ENCODE measurements around the gene SUPT7L. TPM values are rescaled to one million over a fixed set of nuclear protein-coding genes. Genes with fewer than 3 reads are reported as not detected.

Gene SUPT7L, protein sequence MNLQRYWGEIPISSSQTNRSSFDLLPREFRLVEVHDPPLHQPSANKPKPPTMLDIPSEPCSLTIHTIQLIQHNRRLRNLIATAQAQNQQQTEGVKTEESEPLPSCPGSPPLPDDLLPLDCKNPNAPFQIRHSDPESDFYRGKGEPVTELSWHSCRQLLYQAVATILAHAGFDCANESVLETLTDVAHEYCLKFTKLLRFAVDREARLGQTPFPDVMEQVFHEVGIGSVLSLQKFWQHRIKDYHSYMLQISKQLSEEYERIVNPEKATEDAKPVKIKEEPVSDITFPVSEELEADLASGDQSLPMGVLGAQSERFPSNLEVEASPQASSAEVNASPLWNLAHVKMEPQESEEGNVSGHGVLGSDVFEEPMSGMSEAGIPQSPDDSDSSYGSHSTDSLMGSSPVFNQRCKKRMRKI
- total RNA-seq = 10 to 100 TPM; 20.4 to 29.2 (median 24.5) TPM
- polyA plus RNA-seq = 10 to 100 TPM; 22.1 to 37.7 TPM
- long read RNA-seq, donor 1, full-length matches to known transcripts = 38 of 57 reads
- long read RNA-seq, donor 1, partial matches to known transcripts = 4 of 57 reads
- long read RNA-seq, donor 1, other reads (novel, unspliced or antisense) = 15 of 57 reads
- long read RNA-seq, donor 2, full-length matches to known transcripts = 15 of 369 reads
- long read RNA-seq, donor 2, partial matches to known transcripts = 103 of 369 reads
- long read RNA-seq, donor 2, other reads (novel, unspliced or antisense) = 251 of 369 reads
- long read RNA-seq, donor 3, full-length matches to known transcripts = 19 of 26 reads
- long read RNA-seq, donor 3, partial matches to known transcripts = 1 of 26 reads
- long read RNA-seq, donor 3, other reads (novel, unspliced or antisense) = 6 of 26 reads

DNA sequence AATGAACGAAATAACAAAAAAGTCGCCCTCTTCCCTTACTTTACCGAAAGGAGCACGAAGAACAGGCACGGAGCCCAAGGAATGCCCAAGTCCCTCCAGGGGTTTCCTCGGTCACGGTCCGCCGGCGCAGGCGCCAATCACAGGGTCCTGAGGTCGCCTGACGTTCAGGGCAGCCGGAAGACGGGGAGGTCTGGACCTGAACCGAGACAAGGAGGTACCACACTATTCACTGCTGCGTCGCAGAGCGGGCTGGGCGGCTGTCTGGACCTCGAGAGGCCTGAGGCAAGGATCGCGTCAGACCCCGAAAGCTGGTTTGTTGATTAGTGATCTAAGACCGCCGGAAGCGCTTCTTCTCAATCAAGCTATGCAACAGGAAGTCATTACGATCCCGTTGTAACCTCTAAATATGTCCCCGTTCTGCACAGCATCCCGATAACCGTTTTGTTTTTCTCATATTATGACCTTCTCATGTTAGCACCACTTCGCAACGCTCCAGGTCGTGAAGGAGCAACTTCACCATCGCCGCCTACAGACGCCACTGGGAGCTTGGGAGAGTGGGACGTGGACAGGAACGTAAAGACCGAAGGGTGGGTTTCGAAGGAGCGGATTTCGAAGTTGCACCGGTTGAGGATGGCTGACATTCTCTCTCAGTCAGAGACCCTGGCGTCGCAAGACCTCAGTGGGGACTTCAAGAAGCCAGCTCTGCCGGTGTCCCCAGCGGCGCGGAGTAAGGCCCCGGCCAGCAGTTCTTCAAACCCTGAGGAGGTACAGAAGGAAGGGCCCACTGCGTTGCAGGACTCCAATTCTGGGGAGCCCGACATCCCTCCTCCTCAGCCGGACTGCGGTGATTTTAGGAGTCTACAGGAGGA, at the start of gene SUPT7L, which contains the start of gene SLC4A1AP:
Gene SUPT7L, minus strand, starts transcription at position 330 of the 869 bp plus-strand sequence. CDS start 1,422 bp downstream, outside the sequence.
Gene SLC4A1AP, plus strand, starts transcription at position 605 of the 869 bp plus-strand sequence. Its CDS starts 26 bp downstream, at position 631.
- no peaks in the 10 kb centered on the region for H3K36me3 ChIP-seq

DNA sequence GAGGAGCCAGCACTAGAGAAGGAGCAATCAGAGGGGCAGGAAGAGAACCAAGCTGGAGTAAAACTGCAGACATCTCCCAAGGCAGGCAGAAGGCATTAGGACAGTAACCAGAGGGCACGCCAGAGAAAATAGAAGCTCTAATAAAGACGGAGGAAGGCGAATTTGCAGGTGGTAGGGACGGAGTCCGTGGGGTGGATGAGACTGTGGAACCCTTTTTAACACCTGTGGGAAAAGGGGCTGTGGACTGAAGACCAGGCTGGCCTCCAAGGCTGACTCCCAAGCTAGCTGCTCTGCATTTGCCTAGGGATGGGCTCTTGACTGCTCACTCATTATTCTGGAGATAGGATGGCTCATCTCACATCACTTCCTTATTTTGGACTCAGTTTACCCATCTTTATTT, 49.8 kb upstream of the SUPT7L start:
- DNase-seq = no peak
- intact Hi-C loops (cut with DNase I) = loop anchor here in 1 of 4 donors (10.0 kb wide), 1 partner anchor 172 kb away; no protein-coding TSS in a partner anchor
- 93 to 97% (median 96%) methylated on average over 5 of the region's 5 CpGs for WGBS, 3 donors
- Histone ChIP-seq H3K4me3 (no peak overlapping the region), H3K4me1 (ENCODE audit: insufficient read depth) (peaks cover 9% of the 10 kb centered on the region), H3K9me3 (no peaks in the 10 kb centered on the region), H3K27ac (no peak overlapping the region), H3K27me3 (no peaks in the 10 kb centered on the region), H3K36me3 (no peaks in the 10 kb centered on the region)
- TF ChIP-seq EP300 (IDR thresholded peaks at IDR 0.05) (no peak), POLR2A (IDR thresholded peaks at IDR 0.05) (no peak)
- TF ChIP-seq, protein P1, sequence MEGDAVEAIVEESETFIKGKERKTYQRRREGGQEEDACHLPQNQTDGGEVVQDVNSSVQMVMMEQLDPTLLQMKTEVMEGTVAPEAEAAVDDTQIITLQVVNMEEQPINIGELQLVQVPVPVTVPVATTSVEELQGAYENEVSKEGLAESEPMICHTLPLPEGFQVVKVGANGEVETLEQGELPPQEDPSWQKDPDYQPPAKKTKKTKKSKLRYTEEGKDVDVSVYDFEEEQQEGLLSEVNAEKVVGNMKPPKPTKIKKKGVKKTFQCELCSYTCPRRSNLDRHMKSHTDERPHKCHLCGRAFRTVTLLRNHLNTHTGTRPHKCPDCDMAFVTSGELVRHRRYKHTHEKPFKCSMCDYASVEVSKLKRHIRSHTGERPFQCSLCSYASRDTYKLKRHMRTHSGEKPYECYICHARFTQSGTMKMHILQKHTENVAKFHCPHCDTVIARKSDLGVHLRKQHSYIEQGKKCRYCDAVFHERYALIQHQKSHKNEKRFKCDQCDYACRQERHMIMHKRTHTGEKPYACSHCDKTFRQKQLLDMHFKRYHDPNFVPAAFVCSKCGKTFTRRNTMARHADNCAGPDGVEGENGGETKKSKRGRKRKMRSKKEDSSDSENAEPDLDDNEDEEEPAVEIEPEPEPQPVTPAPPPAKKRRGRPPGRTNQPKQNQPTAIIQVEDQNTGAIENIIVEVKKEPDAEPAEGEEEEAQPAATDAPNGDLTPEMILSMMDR (IDR thresholded peaks at IDR 0.05) = no peak

More for the DNA sequence above, at the start of gene SUPT7L, which contains the start of gene SLC4A1AP:
- peak within 1 kb of the TSS; percentile 77 for H3K4me3 ChIP-seq
- TF ChIP-seq EP300 (IDR thresholded peaks at IDR 0.05) = no peak
- peak; percentile 29 for TF ChIP-seq POLR2A (IDR thresholded peaks at IDR 0.05)
- no peaks in the 10 kb centered on the region for H3K9me3 ChIP-seq
- H3K4me1 ChIP-seq (ENCODE audit: insufficient read depth) = peaks cover 10% of the 10 kb centered on the region
- peak; percentile 66 to 78 (median 68) for DNase-seq
- H3K27me3 ChIP-seq = no peaks in the 10 kb centered on the region
- intact Hi-C loops (cut with DNase I) = no loop called here
- H3K27ac ChIP-seq = peak within 1 kb of the TSS; percentile 72 to 86
- WGBS, 3 donors = 0% methylated on average over 56 of the region's 56 CpGs

DNA sequence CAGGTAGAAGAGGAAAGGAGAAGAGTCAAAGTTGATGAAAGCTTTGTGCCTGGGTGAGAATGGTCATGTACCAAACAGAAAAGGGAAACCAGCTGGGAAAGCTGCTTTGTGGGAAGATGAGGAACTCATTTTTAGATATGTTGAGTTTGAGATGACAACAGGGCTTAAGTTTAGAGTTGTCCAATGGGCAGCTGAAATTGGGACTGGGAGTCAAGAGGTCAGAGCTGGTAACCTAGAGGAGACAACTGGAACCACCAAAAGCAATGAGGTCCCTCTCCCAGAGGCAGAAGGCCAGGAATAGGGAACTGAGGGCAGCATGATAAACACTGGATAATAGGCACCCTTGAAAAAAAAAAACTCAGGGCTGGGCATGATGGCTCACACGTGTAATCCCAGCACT, 49.1 kb upstream of the SUPT7L start:
- Histone ChIP-seq H3K27me3 (no peaks in the 10 kb centered on the region), H3K36me3 (no peaks in the 10 kb centered on the region), H3K4me1 (ENCODE audit: insufficient read depth) (peaks cover 12% of the 10 kb centered on the region), H3K9me3 (no peaks in the 10 kb centered on the region), H3K27ac (no peak overlapping the region), H3K4me3 (no peak overlapping the region)
- DNase-seq = no peak
- intact Hi-C loops (cut with DNase I) = loop anchor here in 1 of 4 donors (10.0 kb wide), 1 partner anchor 172 kb away; no protein-coding TSS in a partner anchor
- 71 to 82% (median 76%) methylated on average over 1 of the region's 1 CpG for WGBS, 3 donors
- no peak for TF ChIP-seq EP300 (IDR thresholded peaks at IDR 0.05)
- no peak for TF ChIP-seq POLR2A (IDR thresholded peaks at IDR 0.05)
- TF ChIP-seq, protein P1 (IDR thresholded peaks at IDR 0.05) = no peak

DNA sequence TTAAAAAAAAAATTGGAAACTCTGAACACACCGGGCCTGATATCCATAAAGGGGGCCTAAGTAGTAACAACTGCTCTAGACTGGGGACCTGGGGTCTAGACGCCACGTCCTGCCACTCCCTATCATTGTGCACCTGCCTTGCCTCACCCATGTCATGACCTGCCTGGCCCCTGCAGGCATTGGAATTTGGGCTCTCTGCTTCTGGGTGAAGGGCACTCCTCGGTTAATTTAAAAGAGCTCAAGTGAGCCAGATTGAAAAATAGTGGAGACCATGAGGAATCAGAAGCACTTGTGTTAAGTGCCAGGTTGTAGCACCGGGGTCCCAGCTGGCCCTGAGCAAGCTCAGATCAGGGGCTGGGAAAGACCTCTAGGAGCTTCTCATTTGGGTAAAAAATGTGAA, 48.4 kb upstream of the SUPT7L start:
- Histone ChIP-seq H3K27ac (no peak overlapping the region), H3K36me3 (no peaks in the 10 kb centered on the region), H3K27me3 (no peaks in the 10 kb centered on the region), H3K4me3 (no peak overlapping the region), H3K4me1 (ENCODE audit: insufficient read depth) (peaks cover 16% of the 10 kb centered on the region), H3K9me3 (no peaks in the 10 kb centered on the region)
- intact Hi-C loops (cut with DNase I) = loop anchor here in 1 of 4 donors (10.0 kb wide), 1 partner anchor 173 kb away; no protein-coding TSS in a partner anchor
- no peak for DNase-seq
- 84 to 92% (median 88%) methylated on average over 5 of the region's 5 CpGs for WGBS, 3 donors
- TF ChIP-seq, protein P1 (IDR thresholded peaks at IDR 0.05) = no peak
- TF ChIP-seq POLR2A (IDR thresholded peaks at IDR 0.05) (no peak), EP300 (IDR thresholded peaks at IDR 0.05) (no peak)
